A549 (cell line): ENCODE data around the gene ARHGAP26. TPM values are rescaled to one million over a fixed set of nuclear protein-coding genes. Genes with fewer than 3 reads are reported as not detected.
A peak's percentile ranks its signal among the peaks of the same experiment; 100 is the strongest.

Source experiments
- ATAC-seq, 2 experiments: fragments of 200-7000 bp in 1 of 2; fragments of >200 bp in 1 of 2; cut with Nextera tagmentation in 1 of 2; cut with Tn5 transposase in 1 of 2; 3 replicates each; pipeline versions ENCODE4 v1.8.0 to v1.9.1; 2018 to 2020; ENCODE audit warnings: mild to moderate bottlenecking in 1 of 2, moderate library complexity in 1 of 2
- CTCF ChIA-PET: fragments of 300-600 bp; sonication (Branson Sonifier 250); formaldehyde crosslinking; extraction: SDS; loops from one replicate; lab custom pipeline; 2021; ENCODE audit warnings: antibody characterized with exemption, inconsistent platforms; lab: Yijun Ruan, JAX
- POLR2A ChIA-PET: fragments of 350-600 bp; formaldehyde crosslinking; extraction: SDS; loops from one replicate; lab custom pipeline; 2021; ENCODE audit warnings: antibody characterized with exemption, inconsistent platforms; lab: Yijun Ruan, JAX
- DNase-seq, 2 experiments: peaks; one replicate each; pipeline versions ENCODE4 v3.0.0 to v3.0.0-alpha.2; 2011 to 2016; ENCODE audit warnings: low read depth in 1 of 2, low spot score in 1 of 2
- FAIRE-seq: peaks from 2 replicates; lab custom pipeline; 2011; peaks lifted over from hg19 to GRCh38; lab: Jason Lieb, UNC
- H3K27ac ChIP-seq, 2 experiments: fragments of >200 bp; sonication (Bioruptor Twin); formaldehyde crosslinking; 3 replicates each; pipeline ENCODE4 v1.5.1; 2016 to 2017
- H3K4me1 ChIP-seq: fragments of >200 bp; sonication (Bioruptor Twin); formaldehyde crosslinking; 3 replicates; pipeline ENCODE4 v1.6.1; 2016
- H3K4me2 ChIP-seq: fragments of >200 bp; sonication (Bioruptor Twin); formaldehyde crosslinking; 3 replicates; pipeline ENCODE4 v1.6.1; 2016
- H3K4me3 ChIP-seq: fragments of >200 bp; sonication (Bioruptor Twin); formaldehyde crosslinking; 3 replicates; pipeline ENCODE4 v1.5.1; 2016
- H3K9me3 ChIP-seq: fragments of >200 bp; sonication (Bioruptor Twin); formaldehyde crosslinking; 3 replicates; pipeline ENCODE4 v1.6.1; 2016
- CBX2 ChIP-seq: fragments of 200-600 bp; sonication (generic); IDR thresholded peaks from 2 replicates; pipeline ENCODE4 v1.6.1; 2016; ENCODE audit warnings: low read depth, mild to moderate bottlenecking, borderline replicate concordance
- CBX8 ChIP-seq: fragments of 200-600 bp; sonication (generic); IDR thresholded peaks from 2 replicates; pipeline ENCODE4 v1.6.1; 2016
- CEBPB ChIP-seq, 2 experiments: fragments of >200 bp in 1 of 2; sonication (Bioruptor Twin) in 1 of 2; formaldehyde crosslinking in 1 of 2; IDR thresholded peaks; 2 replicates each; pipeline ENCODE4 v1.6.1; 2012 to 2016
- CHD2 ChIP-seq: fragments of 150-350 bp; IDR thresholded peaks from 2 replicates; pipeline ENCODE4 v1.6.1; 2014; ENCODE audit warnings: low read length; ENCODE audit not compliant: partially characterized antibody
- EP300 ChIP-seq, 2 experiments: fragments of >200 bp; sonication (Bioruptor Twin); formaldehyde crosslinking; IDR thresholded peaks; 2 replicates in 1 of 2; 3 replicates in 1 of 2; pipeline ENCODE4 v1.6.1; 2016 to 2017
- ESRRA ChIP-seq: fragments of 150-350 bp; IDR thresholded peaks from 2 replicates; pipeline ENCODE4 v1.6.1; 2014; ENCODE audit warnings: mild to moderate bottlenecking, low read length, borderline replicate concordance
- FOSL2 ChIP-seq, 2 experiments: fragments of 450-650 bp in 1 of 2; fragments of >200 bp in 1 of 2; sonication (Bioruptor Twin) in 1 of 2; formaldehyde crosslinking; IDR thresholded peaks; 2 replicates each; pipeline versions ENCODE4 v1.5.0 to v1.6.1; 2016 to 2020; ENCODE audit warnings: mild to moderate bottlenecking in 1 of 2, moderate library complexity in 1 of 2
- JUNB ChIP-seq: fragments of >200 bp; sonication (Bioruptor Twin); formaldehyde crosslinking; IDR thresholded peaks from 2 replicates; pipeline ENCODE4 v1.6.1; 2016
- KDM5A ChIP-seq: fragments of 200-600 bp; sonication (generic); IDR thresholded peaks from 2 replicates; pipeline ENCODE4 v1.6.1; 2016; ENCODE audit warnings: antibody characterized with exemption, mild to moderate bottlenecking
- MAFK ChIP-seq: fragments of 450-650 bp; IDR thresholded peaks from 2 replicates; pipeline ENCODE4 v1.6.1; 2014; ENCODE audit not compliant: partially characterized antibody
- PHF8 ChIP-seq: fragments of 200-600 bp; sonication (generic); IDR thresholded peaks from 2 replicates; pipeline ENCODE4 v1.6.1; 2016; ENCODE audit warnings: low read depth, mild to moderate bottlenecking, antibody characterized with exemption, moderate library complexity, borderline replicate concordance
- POLR2AphosphoS2 ChIP-seq: conservative IDR thresholded peaks from 2 replicates; pipeline ENCODE4 v1.6.1; 2012; ENCODE audit warnings: low read length, improper control_type of control experiment, inconsistent platforms
- RAD21 ChIP-seq, 2 experiments: fragments of >200 bp in 1 of 2; sonication (Bioruptor Twin) in 1 of 2; formaldehyde crosslinking in 1 of 2; IDR thresholded peaks in 1 of 2; conservative IDR thresholded peaks in 1 of 2; 2 replicates in 1 of 2; 3 replicates in 1 of 2; pipeline ENCODE4 v1.6.1; 2012 to 2018; ENCODE audit warnings: inconsistent platforms in 1 of 2
- SMC3 ChIP-seq: fragments of >200 bp; sonication (Bioruptor Twin); formaldehyde crosslinking; IDR thresholded peaks from 3 replicates; pipeline ENCODE4 v1.6.1; 2018; ENCODE audit warnings: inconsistent platforms
- SREBF2 ChIP-seq: fragments of 450-650 bp; IDR thresholded peaks from 2 replicates; pipeline ENCODE4 v1.6.1; 2014; ENCODE audit warnings: mild to moderate bottlenecking, moderate library complexity
- TP53 ChIP-seq: fragments of 250-450 bp; sonication (Bioruptor Pico); IDR thresholded peaks from 2 replicates; pipeline ENCODE4 v1.5.0; 2021; ENCODE audit warnings: mild to moderate bottlenecking, moderate library complexity
- ZC3H11A ChIP-seq: fragments of 450-650 bp; IDR thresholded peaks from 2 replicates; pipeline ENCODE4 v1.6.1; 2014; ENCODE audit warnings: antibody characterized with exemption, mild to moderate bottlenecking
- ZFP36 ChIP-seq: fragments of 450-650 bp; IDR thresholded peaks from 2 replicates; pipeline ENCODE4 v1.6.1; 2014; ENCODE audit warnings: borderline replicate concordance; ENCODE audit not compliant: partially characterized antibody
- WGBS: methylation state at CpG from one replicate; pipeline ENCODE4 v1.1.6; 2017; ENCODE audit errors: missing lambda C conversion rate; 5-methylcytosine and 5-hydroxymethylcytosine counted together
- polyA plus RNA-seq, 4 experiments: library from polyadenylated mRNA; depleted of rRNA in 3 of 4; stranded (reverse); fragments of >200 nt; fragmentation: RNase III in 1 of 4; extraction: RNeasy Plus Mini Kit Qiagen cat#74134 plus additional on column Dnase treatment in 1 of 4; gene quantifications; 2 replicates in 3 of 4; 3 replicates in 1 of 4; pipeline ENCODE4 v1.2.3, GENCODE V29; 2011 to 2017
- TF ChIP-seq, protein P1 (sequence below): IDR thresholded peaks from 2 replicates; pipeline ENCODE4 v1.6.1; 2012
- TF ChIP-seq, protein P2 (sequence below): fragments of >200 bp; sonication (Bioruptor Twin); formaldehyde crosslinking; IDR thresholded peaks from 3 replicates; pipeline ENCODE4 v1.5.1; 2016
- TF ChIP-seq, protein P3 (sequence below): fragments of 250-450 bp; sonication (Bioruptor Pico); IDR thresholded peaks from 2 replicates; pipeline ENCODE4 v1.5.0; 2020; ENCODE audit warnings: low read depth, mild to moderate bottlenecking, moderate library complexity

Gene ARHGAP26
- polyA plus RNA-seq, 2 of the 4 experiments (the other 2 are of a cell fraction): 6.6 to 19.1 TPM

DNA sequence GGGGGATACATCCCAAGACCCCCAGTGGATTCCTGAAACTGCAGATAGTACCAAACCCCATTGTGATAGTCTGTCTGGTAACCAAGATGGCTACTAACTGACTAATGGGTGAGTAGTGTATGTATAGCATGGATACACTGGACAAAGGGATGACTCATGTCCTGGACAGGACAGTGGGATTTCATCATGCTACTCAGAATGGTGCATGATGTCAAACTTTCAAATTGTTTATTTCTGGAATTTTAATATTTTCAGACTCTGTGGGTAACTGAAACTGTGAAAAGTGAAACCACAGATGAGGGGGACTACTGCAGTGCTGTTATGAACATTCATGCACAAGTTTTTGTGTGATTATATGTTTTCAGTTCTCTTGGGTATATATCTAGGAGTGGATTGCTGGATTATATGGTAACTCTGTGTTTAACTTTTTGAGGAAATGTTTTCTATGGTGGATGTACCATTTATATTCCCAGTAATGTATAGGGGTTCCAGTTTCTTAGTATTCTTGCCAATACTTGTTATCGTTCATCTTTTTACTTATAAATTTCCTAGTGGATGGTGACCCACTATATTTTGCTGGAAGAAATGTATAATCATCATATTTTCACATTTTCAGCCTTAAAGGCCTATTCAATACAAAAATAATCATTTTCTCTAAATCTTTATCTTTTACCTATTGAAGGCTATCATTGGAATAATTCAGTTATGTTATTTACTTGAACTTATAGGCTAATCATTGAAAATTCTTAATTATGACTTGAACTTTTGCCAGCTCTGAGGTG, 492.4 kb downstream of the ARHGAP26 start:
- CTCF ChIA-PET: no interaction called here
- DNase-seq: peak in 1 of 2 experiments; percentile 71
- peak overlapping the region; percentile 33 for H3K4me2 ChIP-seq
- peak; percentile 89 to 96 for ATAC-seq
- peak overlapping the region; percentile 59 to 77 for H3K27ac ChIP-seq
- peaks cover 10% of the 10 kb centered on the region; the same call in 1 of the 3 replicates for H3K9me3 ChIP-seq
- FAIRE-seq: peak; percentile 68
- peak in 1 of 2 experiments; percentile 68; a peak in 1 of 4 replicates for TF ChIP-seq CEBPB (IDR thresholded peaks at IDR 0.05)
- TF ChIP-seq SMC3: 0 out of 3 replicates have a peak, but pooled peaks have one; percentile 13
- 0 out of 2 replicates have a peak, but pooled peaks have one; percentile 40 for TF ChIP-seq JUNB
- no peak for TF ChIP-seq CBX8
- TF ChIP-seq TP53 (CRISPR knock-in tag): no peak
- TF ChIP-seq ZC3H11A: no peak
- peak; percentile 74 for TF ChIP-seq FOSL2 (IDR thresholded peaks at IDR 0.05)
- TF ChIP-seq FOSL2 (CRISPR knock-in tag; IDR thresholded peaks at IDR 0.05): peak; percentile 93
- TF ChIP-seq, protein P1, sequence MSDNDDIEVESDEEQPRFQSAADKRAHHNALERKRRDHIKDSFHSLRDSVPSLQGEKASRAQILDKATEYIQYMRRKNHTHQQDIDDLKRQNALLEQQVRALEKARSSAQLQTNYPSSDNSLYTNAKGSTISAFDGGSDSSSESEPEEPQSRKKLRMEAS: peak; percentile 24; the same call in 1 of the 2 replicates
- TF ChIP-seq MAFK: peak; percentile 69
- 0 out of 5 replicates have a peak, but pooled peaks of 1 of the 2 experiments have one; percentile 6 for TF ChIP-seq RAD21 (conservative IDR thresholded peaks at IDR 0.05 in 1 of 2, IDR thresholded peaks at IDR 0.05 in 1 of 2)
- TF ChIP-seq, all 56 proteins: peak for 7
- H3K4me3 ChIP-seq: no peak overlapping the region
- peaks cover 28% of the 10 kb centered on the region for H3K4me1 ChIP-seq
- 76% methylated on average over 1 of the region's 1 CpG for WGBS
- POLR2A ChIA-PET: no interaction called here

DNA sequence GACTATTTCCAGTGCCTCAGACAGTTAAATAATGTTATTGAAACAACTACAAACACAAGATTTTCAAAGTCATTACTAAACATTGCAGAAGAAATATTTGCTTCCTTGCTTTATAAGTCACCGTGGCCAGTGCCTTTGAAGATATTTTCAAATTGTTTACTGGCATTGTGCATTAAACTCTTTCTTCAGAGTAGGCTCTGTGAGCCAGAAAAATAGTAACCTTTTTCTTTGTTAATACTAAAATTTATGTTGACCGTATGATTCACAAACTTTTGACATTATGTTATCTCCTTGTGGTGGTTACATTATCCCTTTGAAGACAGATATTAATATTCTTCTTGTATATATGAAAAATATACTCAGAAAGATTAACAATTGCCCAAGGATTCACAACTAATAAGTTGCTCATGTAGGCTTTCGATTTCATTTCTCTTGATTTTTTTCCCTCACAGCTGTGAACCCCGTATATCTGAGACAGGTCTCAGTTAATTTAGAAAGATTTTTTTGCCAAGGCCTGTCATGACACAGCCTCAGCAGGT, 493.2 kb downstream of the ARHGAP26 start:
- Histone ChIP-seq H3K9me3 (peaks cover 10% of the 10 kb centered on the region; the same call in 1 of the 3 replicates), H3K27ac (peak overlapping the region; percentile 59 to 74), H3K4me2 (peak overlapping the region; percentile 33), H3K4me3 (no peak overlapping the region), H3K4me1 (peaks cover 28% of the 10 kb centered on the region)
- 31% methylated on average over 4 of the region's 4 CpGs for WGBS
- CTCF ChIA-PET: no interaction called here
- FAIRE-seq (peak; percentile 65), DNase-seq (no peak), ATAC-seq (0 out of 6 replicates have a peak, but pooled peaks of 1 of the 2 experiments have one; percentile 20)
- POLR2A ChIA-PET: interaction anchor here (0.6 kb wide), 1 partner anchor 28 kb away, joined by 3 read pairs; no protein-coding TSS in a partner anchor
- TF ChIP-seq FOSL2 (IDR thresholded peaks at IDR 0.05) (peak; percentile 49; the same call in 1 of the 2 replicates), FOSL2 (CRISPR knock-in tag; IDR thresholded peaks at IDR 0.05) (no peak), EP300 (IDR thresholded peaks at IDR 0.05) (peak; percentile 19 to 64; a peak in 3 of 5 replicates), SREBF2 (no peak), POLR2AphosphoS2 (no peak), CBX8 (no peak), JUNB (peak; percentile 71), CEBPB (IDR thresholded peaks at IDR 0.05) (peak in 1 of 2 experiments; percentile 21; a peak in 1 of 4 replicates)

DNA sequence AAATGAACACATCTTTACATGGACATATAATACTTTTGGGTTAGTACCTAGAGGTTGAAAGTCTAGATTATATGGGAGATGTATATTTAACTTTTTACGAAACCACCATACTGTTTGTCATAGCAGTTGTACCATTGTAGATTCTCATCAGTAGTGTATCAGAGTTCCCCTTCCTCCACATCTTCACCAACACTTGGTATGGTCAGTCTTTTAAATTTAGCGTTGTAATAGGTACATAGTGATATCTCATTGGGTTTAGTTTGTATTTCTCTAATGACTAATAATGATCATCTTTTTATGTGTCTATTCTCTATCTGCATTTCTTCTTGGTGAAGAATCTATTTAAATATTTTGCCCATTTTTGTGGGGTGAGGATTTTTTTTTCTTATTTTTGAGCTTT, 495.8 kb downstream of the ARHGAP26 start:
- 93% methylated on average over 2 of the region's 2 CpGs for WGBS
- H3K4me2 ChIP-seq: no peak overlapping the region
- FAIRE-seq (peak; percentile 87), DNase-seq (no peak), ATAC-seq (no peak)
- CTCF ChIA-PET: no interaction called here
- H3K27ac ChIP-seq: no peak overlapping the region
- POLR2A ChIA-PET: no interaction called here
- H3K4me3 ChIP-seq: no peak overlapping the region
- no peak for TF ChIP-seq CBX8
- no peak for TF ChIP-seq KDM5A
- TF ChIP-seq, protein P2, sequence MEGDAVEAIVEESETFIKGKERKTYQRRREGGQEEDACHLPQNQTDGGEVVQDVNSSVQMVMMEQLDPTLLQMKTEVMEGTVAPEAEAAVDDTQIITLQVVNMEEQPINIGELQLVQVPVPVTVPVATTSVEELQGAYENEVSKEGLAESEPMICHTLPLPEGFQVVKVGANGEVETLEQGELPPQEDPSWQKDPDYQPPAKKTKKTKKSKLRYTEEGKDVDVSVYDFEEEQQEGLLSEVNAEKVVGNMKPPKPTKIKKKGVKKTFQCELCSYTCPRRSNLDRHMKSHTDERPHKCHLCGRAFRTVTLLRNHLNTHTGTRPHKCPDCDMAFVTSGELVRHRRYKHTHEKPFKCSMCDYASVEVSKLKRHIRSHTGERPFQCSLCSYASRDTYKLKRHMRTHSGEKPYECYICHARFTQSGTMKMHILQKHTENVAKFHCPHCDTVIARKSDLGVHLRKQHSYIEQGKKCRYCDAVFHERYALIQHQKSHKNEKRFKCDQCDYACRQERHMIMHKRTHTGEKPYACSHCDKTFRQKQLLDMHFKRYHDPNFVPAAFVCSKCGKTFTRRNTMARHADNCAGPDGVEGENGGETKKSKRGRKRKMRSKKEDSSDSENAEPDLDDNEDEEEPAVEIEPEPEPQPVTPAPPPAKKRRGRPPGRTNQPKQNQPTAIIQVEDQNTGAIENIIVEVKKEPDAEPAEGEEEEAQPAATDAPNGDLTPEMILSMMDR: no peak
- no peak for TF ChIP-seq ESRRA
- TF ChIP-seq CHD2: no peak
- no peak for TF ChIP-seq PHF8
- TF ChIP-seq, protein P3, sequence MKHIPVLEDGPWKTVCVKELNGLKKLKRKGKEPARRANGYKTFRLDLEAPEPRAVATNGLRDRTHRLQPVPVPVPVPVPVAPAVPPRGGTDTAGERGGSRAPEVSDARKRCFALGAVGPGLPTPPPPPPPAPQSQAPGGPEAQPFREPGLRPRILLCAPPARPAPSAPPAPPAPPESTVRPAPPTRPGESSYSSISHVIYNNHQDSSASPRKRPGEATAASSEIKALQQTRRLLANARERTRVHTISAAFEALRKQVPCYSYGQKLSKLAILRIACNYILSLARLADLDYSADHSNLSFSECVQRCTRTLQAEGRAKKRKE: no peak
- TF ChIP-seq ZFP36: no peak
- no peak for TF ChIP-seq CBX2
- H3K4me1 ChIP-seq: peaks cover 28% of the 10 kb centered on the region
- peaks cover 10% of the 10 kb centered on the region; the same call in 1 of the 3 replicates for H3K9me3 ChIP-seq
